Stimulated activated CD8-positive, alpha-beta memory T cell treated with anti-CD3 and anti-CD28 coated beads, Interleukin-12 subunit alpha, Interleukin-12 subunit beta, amount 100 ng/mL, for 24 hours (primary cell): ENCODE data around the gene SMIM45.

ENCODE experiments used
- DNase-seq: peaks from one replicate; pipeline ENCODE4 v3.0.0-alpha.2; 2020; ENCODE audit errors: extremely low read depth

SMIM45 gene

GRCh38 chr22:41915786-41916493, 36.0 kb upstream of the SMIM45 start:
- DNase-seq, result no peak

- no peak for DNase-seq
These were observed 35.1 kb upstream of the SMIM45 start for GRCh38 chr22:41916745-41917358.

DNA sequence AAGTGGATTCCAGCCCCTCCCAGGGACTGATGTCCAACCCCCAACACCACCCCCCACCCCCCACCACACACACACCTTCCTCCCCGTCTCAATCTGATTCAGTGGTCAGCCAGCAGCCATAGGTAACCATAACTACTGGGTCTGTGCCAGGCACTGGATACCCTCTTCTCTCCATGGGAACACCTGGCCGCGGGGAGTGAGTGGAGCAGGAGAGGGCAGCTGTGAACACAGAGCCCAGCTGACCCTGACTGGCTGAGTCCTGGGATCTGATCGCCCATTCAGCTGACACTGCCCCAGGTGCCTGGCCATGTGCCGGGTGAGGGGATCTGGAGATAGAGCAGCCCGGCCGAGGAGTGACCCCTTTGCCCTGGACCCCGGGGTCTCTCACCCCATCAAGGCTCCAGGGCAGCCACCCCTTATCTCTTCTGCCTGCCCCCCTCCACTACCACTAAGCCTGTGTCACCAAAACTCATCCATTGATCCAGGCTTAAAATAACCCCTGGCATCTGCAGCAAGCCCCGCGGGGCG, 34.5 kb upstream of the SMIM45 start:
- DNase-seq, result no peak

GRCh38 chr22:41917903-41918791, 33.8 kb upstream of the SMIM45 start:
- DNase-seq, result no peak

GRCh38 chr22:41919357-41920224, 32.4 kb upstream of the SMIM45 start:
- DNase-seq, result no peak

DNA sequence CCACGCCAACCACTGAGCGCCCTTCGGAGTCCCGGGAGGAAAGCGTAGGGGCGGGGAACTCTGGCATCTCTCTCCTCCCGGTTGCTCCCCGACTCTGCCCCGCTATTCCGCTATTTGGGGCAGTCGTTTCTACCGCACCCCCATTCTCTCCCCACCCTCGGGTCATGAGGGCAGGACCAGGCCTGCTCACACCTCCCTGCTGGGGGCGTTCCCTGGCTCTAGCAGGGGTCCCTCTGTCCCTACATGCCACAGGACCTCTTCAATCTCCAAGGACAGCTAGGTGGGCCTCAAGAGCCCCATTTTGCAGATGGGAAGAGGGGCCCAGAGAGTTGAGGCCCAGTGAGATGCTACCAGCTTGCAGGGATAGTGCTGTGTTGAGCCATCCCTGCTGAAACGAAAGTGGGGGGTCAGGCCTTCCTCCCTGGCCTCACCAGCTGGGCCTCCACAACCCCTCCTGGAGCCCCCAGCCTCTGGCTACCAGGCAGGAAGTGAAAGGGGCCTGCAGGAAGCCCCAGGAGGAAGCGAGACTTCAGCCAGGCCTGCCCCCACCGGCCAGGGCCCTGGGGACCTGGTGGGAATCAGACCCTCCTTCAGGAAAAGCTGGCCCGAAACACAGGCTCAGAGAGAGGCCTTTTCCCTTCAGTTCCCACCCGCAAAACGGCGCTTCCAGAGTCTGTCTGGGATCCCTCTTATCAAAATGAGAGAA, 31.5 kb upstream of the SMIM45 start:
- DNase-seq, result no peak

DNA sequence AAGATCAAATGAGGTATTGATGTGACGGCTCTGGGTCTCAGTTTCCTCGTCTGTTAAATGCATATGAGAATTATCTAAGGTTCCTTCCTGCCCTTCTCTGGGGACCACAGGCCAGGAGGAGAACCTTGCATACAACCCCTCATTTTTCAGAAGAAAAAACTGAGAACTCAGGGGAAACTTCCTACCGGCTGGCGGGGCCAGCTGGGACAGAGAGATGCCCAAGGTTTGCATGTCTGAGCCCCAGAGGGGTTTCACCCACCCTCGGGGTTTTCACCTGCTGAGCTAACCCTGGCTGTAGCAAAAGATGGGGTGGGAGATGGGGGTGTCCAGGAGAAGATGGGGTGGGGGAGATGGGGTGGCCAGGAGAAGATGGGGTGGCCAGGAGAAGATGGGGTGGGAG, 29.6 kb upstream of the SMIM45 start:
- no peak for DNase-seq

GRCh38 chr22:41922940-41923594, 28.9 kb upstream of the SMIM45 start:
- DNase-seq, result no peak

DNA sequence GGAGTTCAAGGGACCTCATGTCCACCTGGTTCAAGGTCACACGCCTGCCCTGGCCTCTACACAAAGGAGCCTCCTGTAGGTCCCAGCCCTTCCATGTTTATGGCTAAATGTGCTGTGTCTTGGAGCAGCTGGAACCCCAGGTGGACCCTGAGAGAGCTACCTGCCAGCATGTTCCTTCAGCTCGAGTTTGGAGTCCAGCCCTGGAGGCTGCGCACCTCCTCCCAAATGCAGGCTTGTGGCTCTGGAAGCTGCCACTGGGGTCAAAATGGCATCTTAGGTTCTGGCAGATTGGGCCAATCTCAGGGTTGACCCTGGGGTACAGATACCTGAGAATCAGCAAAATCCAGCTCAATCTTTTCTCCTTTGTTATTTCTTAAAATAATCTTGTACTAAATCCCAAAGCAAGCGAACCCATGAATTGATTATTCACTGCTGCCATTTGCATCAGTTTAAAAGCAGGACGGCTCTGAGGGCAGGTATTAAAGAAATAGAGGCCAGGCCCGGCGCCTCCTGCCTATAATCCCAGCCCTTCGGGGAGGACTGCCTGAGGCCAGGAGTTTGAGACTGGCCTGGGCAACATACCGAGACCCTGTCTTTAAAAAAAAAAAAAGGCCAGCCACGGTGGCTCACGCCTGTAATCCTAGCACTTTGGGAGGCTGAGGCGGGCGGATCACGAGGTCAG, 28.2 kb upstream of the SMIM45 start:
- no peak for DNase-seq

- peak; percentile 42 for DNase-seq
These were observed 26.0 kb upstream of the SMIM45 start for GRCh38 chr22:41925783-41926460.

- DNase-seq, result no peak
These were observed 24.1 kb upstream of the SMIM45 start for GRCh38 chr22:41927813-41928212.

DNA sequence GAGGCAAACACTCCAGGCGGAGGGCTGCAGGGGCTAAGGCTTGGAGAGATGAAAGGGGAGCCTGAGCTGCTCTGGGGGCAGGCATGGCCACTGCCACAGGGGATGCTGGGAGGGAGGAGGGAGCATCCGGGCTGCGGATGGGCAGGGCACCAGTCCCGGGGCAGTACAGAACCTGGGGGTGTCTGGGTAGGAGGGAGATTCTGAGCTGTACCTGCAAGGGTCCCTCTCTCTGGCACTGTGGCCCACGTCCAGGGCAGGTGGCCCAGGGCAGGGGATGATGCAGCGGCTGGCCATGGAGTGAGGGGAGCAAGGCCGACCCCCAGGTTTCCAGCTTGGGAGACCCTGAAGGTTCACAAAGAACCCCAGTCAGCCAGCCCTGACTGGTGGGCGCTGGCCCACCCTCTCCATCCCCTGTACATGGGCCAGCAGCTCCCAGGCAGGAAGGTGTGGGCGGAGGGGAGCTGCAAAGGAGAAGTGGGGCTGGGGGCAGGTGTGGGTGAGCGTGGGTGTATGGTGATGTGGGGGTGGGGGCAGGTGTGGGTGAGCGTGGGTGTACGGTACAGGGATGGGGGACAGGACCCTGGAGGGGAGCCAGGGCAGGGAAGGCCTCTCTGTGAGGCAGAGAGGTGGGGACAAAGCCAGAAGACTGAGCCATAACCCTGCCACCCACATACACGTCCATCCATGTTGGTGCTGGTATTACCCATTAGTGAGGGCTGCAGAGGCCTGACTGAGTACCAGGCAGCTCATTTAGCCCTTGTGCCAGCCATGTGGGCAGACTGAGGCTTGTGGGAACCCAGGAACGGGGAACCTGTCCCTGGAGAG, 23.1 kb upstream of the SMIM45 start:
- DNase-seq, result no peak

- DNase-seq, result no peak
These were observed 22.5 kb upstream of the SMIM45 start for GRCh38 chr22:41929418-41929810.

- no peak for DNase-seq
These were observed 20.2 kb upstream of the SMIM45 start for GRCh38 chr22:41931701-41932269.

GRCh38 chr22:41932353-41932752, 19.6 kb upstream of the SMIM45 start:
- no peak for DNase-seq

DNA sequence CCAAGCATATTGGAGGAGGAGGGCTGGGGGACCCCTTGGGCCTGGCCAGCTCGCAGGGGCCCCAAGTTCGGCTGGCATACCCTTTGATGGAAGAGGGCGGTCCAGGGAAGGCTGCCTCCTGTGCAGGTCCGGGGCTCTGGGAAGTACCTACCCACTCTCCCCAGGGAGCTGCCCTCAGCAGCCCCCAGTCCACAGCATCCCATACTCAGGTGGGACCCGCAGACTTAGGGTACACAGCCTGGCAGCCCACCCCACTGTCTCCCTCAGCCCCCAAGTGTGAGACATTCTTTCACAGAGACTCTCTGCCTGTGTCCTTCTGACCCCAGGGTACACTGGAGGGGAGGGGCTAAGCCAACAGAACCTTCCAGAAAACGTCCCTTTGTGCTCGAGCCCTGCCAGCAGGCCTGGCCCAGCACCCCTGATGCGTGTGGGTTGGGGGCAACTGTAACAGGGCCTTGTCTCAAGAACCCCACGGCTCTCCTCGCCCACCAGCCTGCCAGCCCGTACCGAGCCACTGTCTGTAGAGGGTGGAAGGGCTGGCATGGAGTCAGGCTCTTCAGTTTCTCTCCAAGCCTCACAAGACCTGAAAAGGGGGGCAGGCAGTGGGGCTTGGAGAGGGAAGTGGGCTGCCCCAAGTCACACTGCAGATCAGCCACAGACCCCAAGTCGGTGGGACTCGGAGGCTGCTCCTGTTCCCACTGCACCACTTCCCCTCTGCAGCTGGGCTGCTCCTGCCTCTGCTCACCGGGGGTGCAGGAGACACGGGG, 18.4 kb upstream of the SMIM45 start:
- no peak for DNase-seq
